Measurements from ENCODE around the gene TET2. TPM values are rescaled to one million over a fixed set of nuclear protein-coding genes. Genes with fewer than 3 reads are reported as not detected.

The TET2 gene
- total RNA-seq, 4 donors from 2014 or later, result 27.4 to 40.5 (median 32.4) TPM

GRCh38 chr4:105327222-105327621, 180.5 kb downstream of the TET2 start:
- Histone ChIP-seq H3K4me1 (no peaks in the 10 kb centered on the region), H3K27ac (no peak overlapping the region), H3K27me3 (no peaks in the 10 kb centered on the region), H3K36me3 (no peaks in the 10 kb centered on the region), H3K9me3 (no peaks in the 10 kb centered on the region), H3K4me3 (replicated peaks in 1 of 3) (no peak overlapping the region)
- intact Hi-C loops (cut with DNase I), result no loop called here
- TF ChIP-seq, protein P1, sequence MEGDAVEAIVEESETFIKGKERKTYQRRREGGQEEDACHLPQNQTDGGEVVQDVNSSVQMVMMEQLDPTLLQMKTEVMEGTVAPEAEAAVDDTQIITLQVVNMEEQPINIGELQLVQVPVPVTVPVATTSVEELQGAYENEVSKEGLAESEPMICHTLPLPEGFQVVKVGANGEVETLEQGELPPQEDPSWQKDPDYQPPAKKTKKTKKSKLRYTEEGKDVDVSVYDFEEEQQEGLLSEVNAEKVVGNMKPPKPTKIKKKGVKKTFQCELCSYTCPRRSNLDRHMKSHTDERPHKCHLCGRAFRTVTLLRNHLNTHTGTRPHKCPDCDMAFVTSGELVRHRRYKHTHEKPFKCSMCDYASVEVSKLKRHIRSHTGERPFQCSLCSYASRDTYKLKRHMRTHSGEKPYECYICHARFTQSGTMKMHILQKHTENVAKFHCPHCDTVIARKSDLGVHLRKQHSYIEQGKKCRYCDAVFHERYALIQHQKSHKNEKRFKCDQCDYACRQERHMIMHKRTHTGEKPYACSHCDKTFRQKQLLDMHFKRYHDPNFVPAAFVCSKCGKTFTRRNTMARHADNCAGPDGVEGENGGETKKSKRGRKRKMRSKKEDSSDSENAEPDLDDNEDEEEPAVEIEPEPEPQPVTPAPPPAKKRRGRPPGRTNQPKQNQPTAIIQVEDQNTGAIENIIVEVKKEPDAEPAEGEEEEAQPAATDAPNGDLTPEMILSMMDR (IDR thresholded peaks at IDR 0.05), result no peak
- no peak for TF ChIP-seq POLR2A (IDR thresholded peaks at IDR 0.05)
- DNase-seq, result no peak
- WGBS, 2 donors, result 88 to 90% methylated on average over 2 of the region's 2 CpGs

- no peak for DNase-seq
- Histone ChIP-seq H3K27ac (no peak overlapping the region), H3K4me3 (replicated peaks in 1 of 3) (no peak overlapping the region), H3K27me3 (no peaks in the 10 kb centered on the region), H3K4me1 (no peaks in the 10 kb centered on the region), H3K36me3 (no peaks in the 10 kb centered on the region), H3K9me3 (no peaks in the 10 kb centered on the region)
- TF ChIP-seq, protein P1 (IDR thresholded peaks at IDR 0.05), result no peak
- no peak for TF ChIP-seq POLR2A (IDR thresholded peaks at IDR 0.05)
- intact Hi-C loops (cut with DNase I), result no loop called here
Measured at GRCh38 chr4:105327956-105328355, 181.3 kb downstream of the TET2 start.

DNA sequence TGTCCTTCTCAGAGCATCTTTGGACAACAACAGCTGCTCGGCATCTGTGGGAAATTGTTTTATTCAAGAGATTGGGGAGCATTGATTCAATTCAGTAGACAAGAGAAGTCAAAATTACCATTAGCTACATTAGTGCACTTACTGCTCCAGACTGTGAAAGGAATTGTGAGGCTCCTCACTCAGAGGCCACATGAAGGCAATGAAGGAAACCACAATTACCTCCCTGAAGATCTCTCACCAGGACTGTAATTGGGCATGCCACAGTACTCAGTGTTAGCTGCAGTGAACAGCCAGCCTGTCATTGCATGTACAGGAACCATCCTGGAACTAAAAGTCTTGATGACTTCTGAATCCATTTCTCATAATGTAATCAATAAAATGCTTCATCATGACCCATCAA, 182.4 kb downstream of the TET2 start:
- Histone ChIP-seq H3K36me3 (no peaks in the 10 kb centered on the region), H3K27ac (no peak overlapping the region), H3K27me3 (no peaks in the 10 kb centered on the region), H3K4me1 (no peaks in the 10 kb centered on the region), H3K9me3 (no peaks in the 10 kb centered on the region), H3K4me3 (replicated peaks in 1 of 3) (no peak overlapping the region)
- DNase-seq, result no peak
- WGBS, 2 donors, result 96 to 100% methylated on average over 1 of the region's 1 CpG
- intact Hi-C loops (cut with DNase I), result no loop called here
- no peak for TF ChIP-seq POLR2A (IDR thresholded peaks at IDR 0.05)
- TF ChIP-seq, protein P1 (IDR thresholded peaks at IDR 0.05), result no peak

Small RNA genes within 50 kb of the gene (small RNA-seq; reads per million reads assigned to genes)
- gene RF00322 (not detected), gene RN7SL89P (not detected)
